Heart right ventricle (tissue), 16 donors: ENCODE results near the gene ITIH3. TPM values are rescaled to one million over a fixed set of nuclear protein-coding genes. Genes with fewer than 3 reads are reported as not detected.

Experiments
- ATAC-seq, 8 donors: fragments of 200-7000 bp; cut with Tn5 transposase; one replicate each; pipeline ENCODE4 v1.9.1; 2020; ENCODE audit warnings: mild to moderate bottlenecking in 8 of 8, moderate library complexity in 8 of 8, moderate number of reproducible peaks in 1 of 8
- DNase-seq, 2 donors: peaks; one replicate each; pipeline ENCODE4 v3.0.0-alpha.2; 2020
- H3K27ac ChIP-seq, 10 donors: fragments of 200-600 bp; sonication (generic) in 2 of 10; one replicate each; pipeline versions ENCODE4 v1.5.0 to v1.8.0; 2020 to 2022; ENCODE audit warnings: mild to moderate bottlenecking in 3 of 10
- H3K27me3 ChIP-seq, 7 donors: fragments of 200-600 bp; one replicate each; pipeline ENCODE4 v1.8.0; 2021 to 2022; ENCODE audit warnings: mild to moderate bottlenecking in 2 of 7
- H3K36me3 ChIP-seq, 9 donors: fragments of 200-600 bp; sonication (generic) in 1 of 9; one replicate each; pipeline versions ENCODE4 v1.5.0 to v1.8.0; 2020 to 2022; ENCODE audit warnings: mild to moderate bottlenecking in 2 of 9
- H3K4me1 ChIP-seq, 9 donors: fragments of 200-600 bp; sonication (generic) in 1 of 9; one replicate each; pipeline versions ENCODE4 v1.5.0 to v1.8.0; 2020 to 2022; ENCODE audit warnings: mild to moderate bottlenecking in 4 of 9
- H3K4me3 ChIP-seq, 10 donors: fragments of 200-600 bp; sonication (generic) in 2 of 10; one replicate each; pipeline versions ENCODE4 v1.5.0 to v1.8.0; 2020 to 2022; ENCODE audit warnings: mild to moderate bottlenecking in 7 of 10, moderate library complexity in 2 of 10
- H3K9me3 ChIP-seq, 11 donors: fragments of 200-600 bp in 10 of 11; sonication (generic) in 2 of 11; one replicate each; pipeline versions ENCODE4 v1.5.0 to v1.8.0; 2013 to 2022; ENCODE audit warnings: mild to moderate bottlenecking in 2 of 11, control low read depth in 1 of 11, moderate library complexity in 1 of 11
- WGBS, 2 donors: extraction: QIAGEN DNeasy Blood & Tissue Kit; methylation state at CpG; one replicate each; pipeline ENCODE4 v1.1.7; 2013; ENCODE audit warnings: inconsistent platforms in 1 of 2; 5-methylcytosine and 5-hydroxymethylcytosine counted together
- intact Hi-C, 10 donors: fragments of 100-400 bp; cut with DNase I; formaldehyde crosslinking; loops; one replicate each; pipeline versions ENCODE4 v1.11.1 to v1.14.2; 2022
- polyA plus RNA-seq, 2 donors: library from polyadenylated mRNA; stranded (reverse); fragments of 200-250 nt; gene quantifications; one replicate each; pipeline ENCODE4 v1.2.3, GENCODE V29; 2013
- total RNA-seq, 10 donors: library from RNA; stranded (reverse); fragmentation: NEBNext Ultra II Directional in 3 of 10; extraction: Animal tissue kit (Norgen Biotek cat#: 25700) in 3 of 10; gene quantifications; one replicate each; pipeline versions ENCODE4 v1.2.1 to v1.2.4, GENCODE V29; 2021 to 2023
- TF ChIP-seq, protein P1 (sequence below), 9 donors: fragments of 200-600 bp; sonication (generic) in 2 of 9; IDR thresholded peaks; one replicate each; pipeline versions ENCODE4 v1.5.0 to v1.8.0; 2021 to 2022; ENCODE audit warnings: antibody characterized with exemption in 9 of 9, mild to moderate bottlenecking in 5 of 9, moderate library complexity in 1 of 9
- donor health status: Arrhythmogenic right ventricular cardiomyopathy.
- donor health status: ischemic (EF 13 %, LVEDD 7.1; RV severe dilation, severe dysfunction).
- donor health status: healthy with polysubstance abuse.
- donor health status: DM: no; HTN: yes; CAD: no.
- donor health status: DM: no; HTN: no; CAD: no.
- donor health status: ischemic (EF 25% LVEDD 6.9; RV normal size, moderate dysfunction).
- donor health status: ischemic (EF 25% LVEDD 5.7; RV mildly dilated, moderate dysfunction).
- donor health status: healthy.
- donor health status: DM: yes; HTN: yes; CAD: no.
- donor health status: Ischemic cardiomyopathy.
- donor health status: ischemic (EF 35%, LVEDD 5.7; RV mildly dilated, moderate dysfunction).
- donor health status: nonischemic (EF 11% LVEDD 7.7; RV severe dilation, severe dysfunction).
- donor health status: DM: yes; HTN: yes; CAD: no.
- donor health status: PGD.
- donor health status: ischemic (EF 29% LVEDD 5.4; RV normal size, mild dysfunction).
- donor health status: nonischemic (EF 23%, LVEDD 6.1; RV moderate dilation, normal function).

Gene ITIH3
- total and polyA plus RNA-seq, 12 donors: 0.13 to 1.3 (median 0.52) TPM

DNA sequence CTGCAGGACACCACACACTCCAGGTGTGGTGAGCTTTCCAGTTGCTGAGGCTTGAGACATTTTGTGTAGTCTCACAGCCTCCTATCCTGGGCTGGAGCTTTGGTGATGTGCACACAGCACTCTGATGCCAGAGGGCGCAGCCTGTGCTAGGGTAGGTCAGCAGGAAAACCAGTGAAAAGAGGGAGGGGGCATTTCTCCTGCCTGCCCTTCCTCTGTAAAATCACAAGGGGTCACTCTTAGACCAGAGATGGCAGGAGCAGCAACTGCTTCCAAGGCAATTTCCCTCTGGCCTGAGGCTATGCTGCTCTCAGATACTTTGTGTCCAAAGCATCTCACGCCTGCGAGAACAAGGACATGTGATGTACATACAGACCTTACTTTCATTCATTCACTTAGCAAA is 56.8 kb downstream of the ITIH3 start:
- Histone ChIP-seq H3K4me3 (no peak overlapping the region), H3K9me3 (no peaks in the 10 kb centered on the region), H3K27me3 (no peaks in the 10 kb centered on the region), H3K36me3 (peaks cover 0 to 93% (median 39%) of the 10 kb centered on the region in 9 donors), H3K4me1 (peaks cover 0 to 9% (median 4%) of the 10 kb centered on the region in 9 donors), H3K27ac (no peak overlapping the region)
- DNase-seq (no peak), ATAC-seq (peak in 6 of 8 donors; percentile 42 to 69 (median 50))
- TF ChIP-seq, protein P1, sequence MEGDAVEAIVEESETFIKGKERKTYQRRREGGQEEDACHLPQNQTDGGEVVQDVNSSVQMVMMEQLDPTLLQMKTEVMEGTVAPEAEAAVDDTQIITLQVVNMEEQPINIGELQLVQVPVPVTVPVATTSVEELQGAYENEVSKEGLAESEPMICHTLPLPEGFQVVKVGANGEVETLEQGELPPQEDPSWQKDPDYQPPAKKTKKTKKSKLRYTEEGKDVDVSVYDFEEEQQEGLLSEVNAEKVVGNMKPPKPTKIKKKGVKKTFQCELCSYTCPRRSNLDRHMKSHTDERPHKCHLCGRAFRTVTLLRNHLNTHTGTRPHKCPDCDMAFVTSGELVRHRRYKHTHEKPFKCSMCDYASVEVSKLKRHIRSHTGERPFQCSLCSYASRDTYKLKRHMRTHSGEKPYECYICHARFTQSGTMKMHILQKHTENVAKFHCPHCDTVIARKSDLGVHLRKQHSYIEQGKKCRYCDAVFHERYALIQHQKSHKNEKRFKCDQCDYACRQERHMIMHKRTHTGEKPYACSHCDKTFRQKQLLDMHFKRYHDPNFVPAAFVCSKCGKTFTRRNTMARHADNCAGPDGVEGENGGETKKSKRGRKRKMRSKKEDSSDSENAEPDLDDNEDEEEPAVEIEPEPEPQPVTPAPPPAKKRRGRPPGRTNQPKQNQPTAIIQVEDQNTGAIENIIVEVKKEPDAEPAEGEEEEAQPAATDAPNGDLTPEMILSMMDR (IDR thresholded peaks at IDR 0.05): peak in 8 of 9 donors; percentile 10 to 63 (median 50)
- 65 to 70% methylated on average over 3 of the region's 3 CpGs for WGBS, 2 donors
- intact Hi-C loops: loop anchor here in 6 of 10 donors (1.0 to 10.0 kb wide), 6 partner anchors 81 to 343 kb away; no protein-coding TSS in a partner anchor

DNA sequence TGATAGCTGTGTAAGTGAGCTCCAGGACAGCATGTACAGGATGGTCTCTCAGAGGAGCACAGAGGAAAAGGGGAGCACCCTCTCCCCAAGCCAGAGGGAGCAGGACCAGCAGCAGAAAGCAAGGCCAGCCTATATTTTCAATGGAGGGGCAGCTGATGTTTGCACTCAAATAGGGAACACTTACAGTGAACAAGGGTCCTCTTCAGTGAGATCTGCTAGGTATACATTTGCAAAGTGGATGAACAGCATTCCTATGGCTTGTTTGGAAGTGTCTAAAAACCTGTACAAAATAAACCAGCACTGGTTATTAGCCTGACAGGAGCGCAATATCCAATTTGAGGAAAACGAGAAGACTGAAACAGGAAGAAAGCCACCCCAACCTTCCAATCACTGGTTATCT is 57.8 kb downstream of the ITIH3 start:
- Histone ChIP-seq H3K36me3 (peaks cover 0 to 84% (median 34%) of the 10 kb centered on the region in 9 donors), H3K27ac (no peak overlapping the region), H3K4me3 (no peak overlapping the region), H3K4me1 (peaks cover 0 to 14% (median 0%) of the 10 kb centered on the region in 9 donors), H3K9me3 (no peaks in the 10 kb centered on the region), H3K27me3 (no peaks in the 10 kb centered on the region)
- ATAC-seq (no peak), DNase-seq (no peak)
- intact Hi-C loops: loop anchor here in 4 of 10 donors (5.0 to 10.0 kb wide), 4 partner anchors 85 to 342 kb away; no protein-coding TSS in a partner anchor
- 86 to 89% methylated on average over 2 of the region's 2 CpGs for WGBS, 2 donors
- TF ChIP-seq, protein P1 (IDR thresholded peaks at IDR 0.05): no peak

DNA sequence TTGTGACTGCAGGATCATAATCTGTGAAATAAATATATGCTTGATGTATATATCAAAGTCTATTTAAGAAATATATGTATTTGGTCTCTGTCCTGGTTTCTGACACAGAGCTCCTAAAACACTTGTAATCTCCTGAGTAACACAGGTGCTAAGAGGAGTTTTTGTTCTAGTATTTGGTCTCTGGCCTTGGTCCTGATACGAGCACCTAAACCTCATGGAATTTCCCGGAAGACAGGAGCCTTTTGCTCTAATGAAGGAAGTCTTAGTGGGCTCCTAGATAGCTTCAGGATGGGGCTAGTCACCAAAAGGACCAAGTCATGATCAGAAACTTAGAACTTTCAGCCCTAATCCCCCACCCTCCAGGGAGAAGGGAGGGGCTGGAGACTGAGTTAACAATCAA is 59.4 kb downstream of the ITIH3 start:
- ATAC-seq (no peak), DNase-seq (no peak)
- Histone ChIP-seq H3K4me1 (peaks cover 0 to 14% (median 0%) of the 10 kb centered on the region in 9 donors), H3K27ac (no peak overlapping the region), H3K9me3 (no peaks in the 10 kb centered on the region), H3K4me3 (no peak overlapping the region), H3K36me3 (peaks cover 0 to 68% (median 21%) of the 10 kb centered on the region in 9 donors), H3K27me3 (no peaks in the 10 kb centered on the region)
- intact Hi-C loops: loop anchor here in 4 of 10 donors (5.0 to 10.0 kb wide), 4 partner anchors 83 to 341 kb away; no protein-coding TSS in a partner anchor
- TF ChIP-seq, protein P1 (IDR thresholded peaks at IDR 0.05): no peak
- WGBS, 2 donors: 85 to 88% methylated on average over 2 of the region's 2 CpGs

DNA sequence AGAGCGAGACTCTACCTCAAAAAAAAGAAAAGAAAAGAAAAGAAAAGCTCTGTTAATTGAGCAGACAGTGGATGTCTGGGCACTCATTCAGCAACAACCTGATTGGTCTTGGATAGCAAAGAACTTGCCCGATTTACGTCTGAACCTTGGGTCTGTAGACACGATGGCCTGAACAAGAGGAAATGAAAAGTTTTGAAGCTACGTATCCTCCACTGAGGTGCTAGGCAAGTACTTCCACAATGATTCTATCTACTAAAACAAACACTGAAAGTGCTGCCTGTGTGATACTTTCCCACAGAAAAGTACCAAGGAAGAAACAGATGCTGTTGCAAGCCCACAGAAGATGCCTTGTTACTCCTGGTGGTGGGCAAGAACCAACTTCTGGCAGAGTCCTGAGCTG is 62.1 kb downstream of the ITIH3 start:
- ATAC-seq: no peak
- H3K4me1 ChIP-seq: peaks cover 0 to 11% (median 0%) of the 10 kb centered on the region in 9 donors
- intact Hi-C loops: loop anchor here in 2 of 10 donors (10.0 kb wide), 2 partner anchors 218 to 338 kb away; no protein-coding TSS in a partner anchor
- H3K4me3 ChIP-seq: no peak overlapping the region
- DNase-seq: no peak
- H3K9me3 ChIP-seq: no peaks in the 10 kb centered on the region
- no peaks in the 10 kb centered on the region for H3K27me3 ChIP-seq
- WGBS, 2 donors: 82 to 100% methylated on average over 5 of the region's 5 CpGs
- peaks cover 0 to 47% (median 14%) of the 10 kb centered on the region in 9 donors for H3K36me3 ChIP-seq
- TF ChIP-seq, protein P1 (IDR thresholded peaks at IDR 0.05): no peak
- no peak overlapping the region for H3K27ac ChIP-seq
